Muscle of back (tissue), 11 donors: Measurements from ENCODE around the gene NTHL1. TPM values are rescaled to one million over a fixed set of nuclear protein-coding genes. Genes with fewer than 3 reads are reported as not detected.

Source experiments
- DNase-seq, 3 donors: peaks; one replicate each; pipeline versions ENCODE4 v3.0.0 to v3.0.0-alpha.2; 2013
- polyA plus RNA-seq, 10 donors: library from polyadenylated mRNA; unstranded; fragments of 120-200 nt; gene quantifications; one replicate each; pipeline ENCODE4 v1.2.1, GENCODE V29; 2013; ENCODE audit not compliant: insufficient read length in 10 of 10

The NTHL1 gene
- polyA plus RNA-seq, 10 donors: 7.4 to 16.9 (median 10.3) TPM

DNA sequence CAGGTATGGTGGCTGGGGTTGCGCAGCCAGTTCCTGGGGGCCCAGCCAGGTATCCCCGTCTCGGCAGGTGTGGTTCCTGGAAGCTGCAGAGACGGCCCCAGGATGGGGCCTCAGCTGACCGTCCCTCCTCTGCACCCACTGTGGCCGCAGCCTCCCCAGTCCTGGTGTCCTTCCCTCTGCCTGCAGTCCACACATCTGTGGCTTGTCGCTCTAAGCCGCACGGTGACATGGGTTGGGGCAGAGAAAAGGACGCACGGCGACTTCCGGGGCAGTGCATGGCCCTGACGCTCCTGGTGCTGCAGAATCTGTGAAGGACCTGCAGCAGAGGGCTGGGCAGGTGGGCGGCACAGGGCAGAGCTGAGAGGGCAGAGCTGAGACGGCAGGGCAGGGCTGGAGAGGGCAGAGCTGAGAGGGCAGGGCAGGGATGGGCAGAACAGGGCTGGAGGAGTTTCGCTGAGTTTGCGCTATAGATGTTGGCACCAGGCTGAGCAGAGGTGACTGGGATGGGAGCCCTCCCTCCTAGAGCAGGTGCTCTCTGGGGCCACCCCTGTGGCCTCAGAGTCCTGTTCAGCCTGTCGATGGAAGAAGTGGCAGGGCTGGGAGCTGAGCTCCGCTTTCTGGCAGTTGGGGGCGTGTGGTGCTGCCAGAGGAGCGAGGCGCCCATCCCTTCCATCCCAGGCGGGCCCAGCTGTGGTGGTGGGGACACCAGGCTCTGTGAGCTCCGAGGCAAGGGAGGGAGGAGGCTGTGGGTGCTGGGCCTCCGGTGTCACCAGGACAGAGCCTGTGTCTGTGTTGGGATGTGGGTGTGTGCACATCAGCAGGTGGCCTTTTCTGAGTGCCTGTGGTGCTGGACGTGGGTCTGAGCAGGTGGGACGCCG lies 23.2 kb upstream of the NTHL1 start:
- no peak for DNase-seq

- DNase-seq: no peak
Observed at GRCh38 chr16:2066139-2066538, 18.5 kb upstream of the NTHL1 start.

GRCh38 chr16:2064368-2064945 lies 16.8 kb upstream of the NTHL1 start:
- DNase-seq: no peak

- DNase-seq: no peak
Observed at GRCh38 chr16:2063861-2064260, 16.2 kb upstream of the NTHL1 start.

DNA sequence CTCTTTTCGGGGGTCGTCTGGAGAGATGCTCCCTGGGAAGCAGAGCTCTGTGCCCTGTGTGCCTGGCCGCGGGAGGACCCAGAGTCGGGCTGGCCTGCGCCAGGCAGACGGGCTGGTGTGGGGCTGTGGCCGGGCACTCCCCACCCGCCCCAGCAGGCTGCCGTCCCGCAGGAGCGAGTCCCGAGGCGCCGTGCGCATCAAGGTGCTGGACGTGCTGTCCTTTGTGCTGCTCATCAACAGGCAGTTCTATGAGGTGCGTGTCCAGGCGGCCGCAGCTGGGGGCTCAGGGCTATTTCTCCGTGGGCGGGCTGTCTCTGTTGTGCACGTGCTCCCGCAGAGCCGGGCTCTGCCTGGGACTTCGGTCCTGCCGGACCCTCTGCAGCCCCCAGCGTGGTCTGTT lies 15.2 kb upstream of the NTHL1 start:
- DNase-seq: no peak

- no peak for DNase-seq
Observed at GRCh38 chr16:2061526-2061925, 13.9 kb upstream of the NTHL1 start.

GRCh38 chr16:2061023-2061422 lies 13.4 kb upstream of the NTHL1 start:
- DNase-seq: no peak

GRCh38 chr16:2060346-2060745 lies 12.7 kb upstream of the NTHL1 start:
- no peak for DNase-seq

GRCh38 chr16:2058872-2059271 lies 11.2 kb upstream of the NTHL1 start:
- DNase-seq: no peak

- no peak for DNase-seq
Observed at GRCh38 chr16:2058420-2058819, 10.8 kb upstream of the NTHL1 start.

GRCh38 chr16:2057438-2057837 lies 9.8 kb upstream of the NTHL1 start:
- no peak for DNase-seq

GRCh38 chr16:2056681-2057407 lies 9.2 kb upstream of the NTHL1 start:
- no peak for DNase-seq

- DNase-seq: no peak
Observed at GRCh38 chr16:2056077-2056476, 8.4 kb upstream of the NTHL1 start.

- DNase-seq: no peak
Observed at GRCh38 chr16:2054543-2055245, 7.1 kb upstream of the NTHL1 start.

DNA sequence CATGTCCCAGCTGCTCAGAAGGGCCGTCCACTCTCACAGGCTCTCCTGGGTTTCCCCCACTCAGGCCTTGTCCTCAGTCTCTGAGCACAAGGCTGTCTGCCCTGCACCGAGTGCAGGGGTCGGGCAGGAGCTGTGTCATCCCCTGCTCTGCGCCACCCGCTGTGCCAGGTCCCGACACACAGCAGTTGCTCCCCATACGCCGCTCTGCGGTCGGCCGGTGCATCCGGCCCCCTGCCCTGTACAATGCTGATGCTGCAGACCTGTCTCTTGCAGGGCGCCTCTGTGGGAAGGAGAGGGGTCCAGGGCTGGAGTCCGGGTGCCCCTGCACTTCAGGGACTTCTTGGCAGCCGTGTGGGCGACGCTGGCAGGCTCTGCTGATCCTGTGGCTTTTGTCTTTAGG lies 6.3 kb upstream of the NTHL1 start:
- DNase-seq: no peak

DNA sequence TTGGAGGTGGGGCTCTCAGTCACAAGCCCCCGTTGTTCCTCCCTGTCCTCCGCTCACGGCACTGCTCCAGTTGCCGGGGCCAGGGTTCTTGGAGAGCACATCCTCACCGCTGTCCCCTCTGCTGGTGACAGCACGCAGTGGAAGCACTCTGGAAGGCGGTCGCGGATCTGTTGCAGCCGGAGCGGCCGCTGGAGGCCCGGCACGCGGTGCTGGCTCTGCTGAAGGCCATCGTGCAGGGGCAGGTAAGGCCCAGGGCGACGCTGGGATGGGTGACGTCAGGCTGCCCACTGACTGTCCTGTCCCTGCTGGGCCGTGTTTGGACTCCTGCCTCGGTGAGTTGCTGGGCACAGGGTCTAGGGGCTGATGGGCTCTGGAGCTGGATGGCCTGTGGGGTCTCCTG lies 5.6 kb upstream of the NTHL1 start:
- DNase-seq: no peak

- DNase-seq: no peak
Observed at GRCh38 chr16:2048116-2048543, 496 bp upstream of the NTHL1 start.

- DNase-seq: no peak
Observed at GRCh38 chr16:2046893-2047329, 723 bp downstream of the NTHL1 start.

GRCh38 chr16:2045965-2046892 lies 1.4 kb downstream of the NTHL1 start:
- DNase-seq: no peak

- DNase-seq: no peak
Observed at GRCh38 chr16:2044541-2044940, 3.1 kb downstream of the NTHL1 start.
